K562 (cell line): Measurements from ENCODE around the gene RPH3AL. TPM values are rescaled to one million over a fixed set of nuclear protein-coding genes. Genes with fewer than 3 reads are reported as not detected.

Experiments used
- GABPB1 ChIP-seq: sonication (generic); formaldehyde crosslinking; IDR thresholded peaks from 2 replicates; pipeline ENCODE4 v1.8.0; 2022; ENCODE audit warnings: mild to moderate bottlenecking, missing genetic modification reagents
- KLF6 ChIP-seq: fragments of 250-450 bp; sonication (Bioruptor Pico); IDR thresholded peaks from 2 replicates; pipeline ENCODE4 v1.4.0; 2020; ENCODE audit warnings: mild to moderate bottlenecking, moderate library complexity, borderline replicate concordance
- MYBL2 ChIP-seq, 2 experiments: fragments of 450-650 bp in 1 of 2; sonication (generic) in 1 of 2; formaldehyde crosslinking in 1 of 2; IDR thresholded peaks; 2 replicates each; pipeline versions ENCODE4 v1.6.1 to v1.8.1; 2017 to 2022; ENCODE audit warnings: borderline replicate concordance in 1 of 2, inconsistent platforms in 1 of 2, low read depth in 1 of 2, mild to moderate bottlenecking in 1 of 2, missing genetic modification reagents in 1 of 2, moderate library complexity in 1 of 2
- PBX2 ChIP-seq, 2 experiments: IDR thresholded peaks in 1 of 2; conservative IDR thresholded peaks in 1 of 2; 2 replicates each; pipeline ENCODE4 v1.6.1; 2016; ENCODE audit warnings: low read depth in 2 of 2, mild to moderate bottlenecking in 1 of 2, missing compliant biosample characterization in 1 of 2, missing genetic modification characterization in 1 of 2, moderate library complexity in 1 of 2
- PCBP2 ChIP-seq: fragments of 200-400 bp; formaldehyde crosslinking; IDR thresholded peaks from 2 replicates; pipeline ENCODE4 v1.6.1; 2018; ENCODE audit warnings: low read length, low read depth, mild to moderate bottlenecking, moderate library complexity; ENCODE audit not compliant: poor library complexity, severe bottlenecking
- ZFP1 ChIP-seq: fragments of 450-650 bp; formaldehyde crosslinking; IDR thresholded peaks from 2 replicates; pipeline ENCODE4 v1.4.0; 2020; ENCODE audit warnings: mild to moderate bottlenecking, mixed read lengths
- ZNF707 ChIP-seq: fragments of 250-450 bp; sonication (Bioruptor Pico); conservative IDR thresholded peaks from 2 replicates; pipeline ENCODE4 v1.8.0; 2022; ENCODE audit warnings: inconsistent platforms, mild to moderate bottlenecking, moderate library complexity
- polyA plus RNA-seq, 8 experiments: library from polyadenylated mRNA; depleted of rRNA in 4 of 8; stranded (reverse) in 5 of 8; unstranded in 3 of 8; fragments of >200 nt; fragmentation: Nextera tagmentation in 2 of 8; fragmentation: Illumina TruSeq in 1 of 8; extraction: Ambion mirVana in 2 of 8; extraction: Trizol in 1 of 8; gene quantifications; 2 replicates each; pipeline versions ENCODE4 v1.2.1 to v1.2.3, GENCODE V29; 2011 to 2014; ENCODE audit warnings: inconsistent platforms in 1 of 8, missing spikeins in 1 of 8
- total RNA-seq, 7 experiments: library from RNA; depleted of rRNA in 6 of 7; stranded (reverse); fragments of >200 nt in 6 of 7; fragmentation: Illumina TruSeq in 2 of 7; extraction: Trizol in 2 of 7; gene quantifications; 2 replicates each; pipeline versions ENCODE4 v1.2.1 to v1.2.3, GENCODE V29; 2011 to 2021; ENCODE audit warnings: low replicate concordance in 1 of 7
- TF ChIP-seq, protein P1 (sequence below): IDR thresholded peaks from 2 replicates; pipeline ENCODE4 v1.6.1; 2011; ENCODE audit not compliant: insufficient read length; ENCODE audit errors: extremely low read depth

The RPH3AL gene
- total and polyA plus RNA-seq, 9 of the 15 experiments (the other 6 are each of a cell fraction or from before 2014, with no cell fraction given), result 0.18 to 1.7 (median 0.39) TPM

DNA sequence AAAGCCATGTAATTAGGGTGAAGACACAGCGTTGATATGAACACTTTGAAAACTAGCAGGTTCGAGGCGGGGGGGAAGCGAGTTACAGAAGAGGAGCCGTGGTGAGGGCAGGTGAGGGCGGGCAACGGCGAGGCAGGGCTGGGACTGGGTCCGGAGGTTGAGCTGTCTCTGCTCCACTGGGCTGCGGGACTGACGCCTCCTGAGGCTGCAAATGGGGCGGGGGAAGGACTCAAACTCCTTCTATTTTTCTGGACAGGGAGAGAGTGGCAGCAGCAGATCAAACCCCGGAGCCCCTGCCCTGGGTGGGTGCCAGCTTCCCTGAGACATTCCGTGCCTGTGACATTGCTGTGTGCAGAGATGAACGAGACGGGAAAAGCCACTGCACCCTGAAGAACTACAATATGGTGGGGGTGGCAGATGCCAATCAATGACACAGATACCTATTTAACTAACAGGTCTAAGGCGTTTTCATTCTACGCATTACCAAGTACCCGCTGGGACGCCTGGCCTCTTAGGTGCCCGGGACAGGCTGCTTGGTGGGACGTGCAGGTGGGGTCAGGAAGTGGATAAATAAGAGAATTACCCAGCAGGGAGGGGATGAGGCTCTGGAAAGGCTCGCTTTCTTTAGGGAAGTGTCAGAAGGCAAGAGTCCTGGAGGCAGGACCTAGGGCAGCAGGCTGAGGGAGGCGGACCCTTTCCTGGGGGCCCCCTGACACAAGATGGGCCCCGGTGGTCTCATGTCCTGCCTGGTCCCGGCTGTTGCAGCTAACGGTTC is 30.4 kb downstream of the RPH3AL start (continued):
- TF ChIP-seq, protein P1, sequence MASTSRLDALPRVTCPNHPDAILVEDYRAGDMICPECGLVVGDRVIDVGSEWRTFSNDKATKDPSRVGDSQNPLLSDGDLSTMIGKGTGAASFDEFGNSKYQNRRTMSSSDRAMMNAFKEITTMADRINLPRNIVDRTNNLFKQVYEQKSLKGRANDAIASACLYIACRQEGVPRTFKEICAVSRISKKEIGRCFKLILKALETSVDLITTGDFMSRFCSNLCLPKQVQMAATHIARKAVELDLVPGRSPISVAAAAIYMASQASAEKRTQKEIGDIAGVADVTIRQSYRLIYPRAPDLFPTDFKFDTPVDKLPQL, result no peak
- TF ChIP-seq MYBL2 (IDR thresholded peaks at IDR 0.05; ENCODE audit: low read depth) (no peak), MYBL2 (CRISPR knock-in tag; IDR thresholded peaks at IDR 0.05; ENCODE audit: borderline replicate concordance) (no peak), PCBP2 (no peak), PBX2 (CRISPR knock-in tag; IDR thresholded peaks at IDR 0.05; ENCODE audit: low read depth) (no peak), PBX2 (tag; conservative IDR thresholded peaks at IDR 0.05; ENCODE audit: low read depth) (no peak), GABPB1 (no peak), KLF6 (CRISPR knock-in tag) (no peak), ZNF707 (no peak), ZFP1 (CRISPR knock-in tag) (no peak)
